ENCODE data around the gene ZGPAT. TPM values are rescaled to one million over a fixed set of nuclear protein-coding genes. Genes with fewer than 3 reads are reported as not detected.

The ZGPAT gene
- total RNA-seq, 1 experiment from 2014 or later, result 37.9 TPM

DNA sequence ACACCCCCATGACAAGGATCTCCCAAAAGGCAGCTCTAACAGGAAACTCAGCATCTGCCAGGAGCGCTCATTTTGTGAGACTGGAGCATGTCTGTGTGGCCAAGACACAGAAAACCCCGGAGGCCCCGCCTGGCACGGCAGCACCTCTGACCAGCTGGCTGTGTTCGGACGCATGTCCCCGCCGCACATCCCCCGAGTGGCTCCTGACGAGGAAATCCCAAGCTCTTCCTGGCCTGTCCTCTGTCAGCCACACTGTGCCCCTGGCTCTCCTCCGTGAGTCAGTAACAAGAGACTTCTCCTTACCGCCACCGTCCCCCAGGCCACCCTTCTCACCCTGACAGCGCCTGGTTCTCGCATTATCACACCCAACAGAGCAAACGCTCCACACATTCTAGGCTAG, 46.2 kb downstream of the ZGPAT start:
- H3K9me3 ChIP-seq (ENCODE audit: low read length), result no peaks in the 10 kb centered on the region
- ChIA-PET CTCF (no interaction called here), POLR2A (ENCODE audit: unreplicated experiment) (no interaction called here)
- ATAC-seq (no peak), DNase-seq (no peak)
- TF ChIP-seq, protein P1, sequence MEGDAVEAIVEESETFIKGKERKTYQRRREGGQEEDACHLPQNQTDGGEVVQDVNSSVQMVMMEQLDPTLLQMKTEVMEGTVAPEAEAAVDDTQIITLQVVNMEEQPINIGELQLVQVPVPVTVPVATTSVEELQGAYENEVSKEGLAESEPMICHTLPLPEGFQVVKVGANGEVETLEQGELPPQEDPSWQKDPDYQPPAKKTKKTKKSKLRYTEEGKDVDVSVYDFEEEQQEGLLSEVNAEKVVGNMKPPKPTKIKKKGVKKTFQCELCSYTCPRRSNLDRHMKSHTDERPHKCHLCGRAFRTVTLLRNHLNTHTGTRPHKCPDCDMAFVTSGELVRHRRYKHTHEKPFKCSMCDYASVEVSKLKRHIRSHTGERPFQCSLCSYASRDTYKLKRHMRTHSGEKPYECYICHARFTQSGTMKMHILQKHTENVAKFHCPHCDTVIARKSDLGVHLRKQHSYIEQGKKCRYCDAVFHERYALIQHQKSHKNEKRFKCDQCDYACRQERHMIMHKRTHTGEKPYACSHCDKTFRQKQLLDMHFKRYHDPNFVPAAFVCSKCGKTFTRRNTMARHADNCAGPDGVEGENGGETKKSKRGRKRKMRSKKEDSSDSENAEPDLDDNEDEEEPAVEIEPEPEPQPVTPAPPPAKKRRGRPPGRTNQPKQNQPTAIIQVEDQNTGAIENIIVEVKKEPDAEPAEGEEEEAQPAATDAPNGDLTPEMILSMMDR (conservative IDR thresholded peaks at IDR 0.05; ENCODE audit: low read depth, low read length), result no peak
- TF ChIP-seq EZH2 (IDR thresholded peaks at IDR 0.05; ENCODE audit: low read length, unreplicated experiment), result no peak
- intact Hi-C loops (cut with micrococcal nuclease), result no loop called here
- H3K79me2 ChIP-seq (ENCODE audit: low read length), result no peaks in the 10 kb centered on the region
- no peak overlapping the region for H3K9ac ChIP-seq (ENCODE audit: low read length)
- no peaks in the 10 kb centered on the region for H4K20me1 ChIP-seq (ENCODE audit: low read length)
- H3K36me3 ChIP-seq (ENCODE audit: low read depth, low read length), result no peaks in the 10 kb centered on the region
- H3K4me2 ChIP-seq (ENCODE audit: low read length), result no peak overlapping the region
- H3F3A ChIP-seq (ENCODE audit: low read length, unreplicated experiment), result no peaks in the 10 kb centered on the region
- H3K4me3 ChIP-seq (ENCODE audit: low read length), result no peak overlapping the region
- no peaks in the 10 kb centered on the region for H3K9me2 ChIP-seq (replicated peaks; ENCODE audit: low read length)
- BruUV-seq (replicated peaks), result no TSS peak
- H3K4me1 ChIP-seq (ENCODE audit: insufficient read depth, low read length), result no peaks in the 10 kb centered on the region
- H3K27ac ChIP-seq (ENCODE audit: low read length), result no peak overlapping the region
- H2AFZ ChIP-seq (ENCODE audit: low read length), result no peak overlapping the region
- H3K27me3 ChIP-seq (ENCODE audit: low read length), result no peaks in the 10 kb centered on the region

DNA sequence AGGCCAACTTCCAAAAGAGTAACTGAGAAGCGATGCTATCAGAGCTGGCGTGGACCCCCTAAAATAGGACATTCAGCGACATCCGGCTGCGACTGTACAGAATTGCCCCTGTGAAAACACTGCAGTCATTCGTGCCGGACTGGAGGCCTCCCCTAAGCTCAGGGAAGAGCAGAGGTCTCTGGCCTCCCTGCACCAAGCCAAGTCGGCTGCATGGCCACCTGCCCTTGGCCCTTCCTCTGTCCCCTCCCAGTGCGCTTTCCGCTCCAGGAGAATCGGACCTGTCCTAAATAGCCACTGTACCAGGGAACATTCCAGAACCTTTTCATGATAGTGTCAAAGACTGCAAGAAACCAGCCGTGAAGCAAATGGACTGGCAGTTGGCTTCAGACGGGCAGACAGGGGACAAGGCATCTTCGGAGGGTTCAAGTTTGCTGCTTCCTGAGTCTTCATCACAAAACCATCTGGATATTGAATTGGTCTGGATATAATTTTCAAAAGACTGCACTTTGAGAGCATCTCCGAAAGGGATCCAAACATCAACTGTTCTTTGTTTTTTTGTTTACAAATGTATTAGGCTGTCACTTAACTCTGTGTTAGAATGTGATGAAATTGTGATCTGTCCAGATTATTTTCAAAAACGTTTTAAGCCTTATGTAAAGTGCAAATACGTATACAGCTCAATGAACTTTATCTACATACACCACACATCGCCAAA, 48.3 kb downstream of the ZGPAT start:
- no peak for ATAC-seq
- Histone ChIP-seq H2AFZ (ENCODE audit: low read length) (no peak overlapping the region), H3K4me3 (ENCODE audit: low read length) (no peak overlapping the region), H3K36me3 (ENCODE audit: low read depth, low read length) (no peaks in the 10 kb centered on the region), H4K20me1 (ENCODE audit: low read length) (no peaks in the 10 kb centered on the region), H3K9ac (ENCODE audit: low read length) (no peak overlapping the region), H3K79me2 (ENCODE audit: low read length) (no peaks in the 10 kb centered on the region), H3F3A (ENCODE audit: low read length, unreplicated experiment) (no peaks in the 10 kb centered on the region), H3K27ac (ENCODE audit: low read length) (no peak overlapping the region), H3K27me3 (ENCODE audit: low read length) (no peaks in the 10 kb centered on the region), H3K9me2 (replicated peaks; ENCODE audit: low read length) (no peaks in the 10 kb centered on the region), H3K9me3 (ENCODE audit: low read length) (no peaks in the 10 kb centered on the region), H3K4me2 (ENCODE audit: low read length) (no peak overlapping the region), H3K4me1 (ENCODE audit: insufficient read depth, low read length) (no peaks in the 10 kb centered on the region)
- BruUV-seq (replicated peaks), result no TSS peak
- intact Hi-C loops (cut with micrococcal nuclease), result no loop called here
- POLR2A ChIA-PET (ENCODE audit: unreplicated experiment), result no interaction called here
- no peak for DNase-seq
- CTCF ChIA-PET, result no interaction called here
- TF ChIP-seq EZH2phosphoT487 (IDR thresholded peaks at IDR 0.05; ENCODE audit: borderline replicate concordance, low read length) (no peak), EZH2 (IDR thresholded peaks at IDR 0.05; ENCODE audit: low read length, unreplicated experiment) (no peak)
- TF ChIP-seq, protein P1 (conservative IDR thresholded peaks at IDR 0.05; ENCODE audit: low read depth, low read length), result no peak

DNA sequence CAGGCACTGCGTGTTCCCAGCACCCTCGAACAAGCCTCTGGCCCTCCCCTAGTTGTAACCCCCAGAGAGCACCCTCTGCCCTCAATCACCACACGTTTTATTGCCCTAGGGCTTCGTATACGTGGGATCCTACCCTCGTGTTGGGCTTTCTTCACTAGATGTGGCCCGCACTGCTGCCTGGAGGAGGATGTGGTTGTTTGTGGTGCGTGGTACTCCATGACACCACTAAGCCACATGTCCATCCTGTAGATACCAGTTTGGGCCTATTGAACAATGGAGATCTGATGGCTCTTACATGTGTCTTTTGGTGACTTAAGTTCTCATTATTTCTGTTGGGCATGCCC, 48.8 kb downstream of the ZGPAT start:
- ChIA-PET POLR2A (ENCODE audit: unreplicated experiment) (no interaction called here), CTCF (no interaction called here)
- Histone ChIP-seq H3K9me2 (replicated peaks; ENCODE audit: low read length) (no peaks in the 10 kb centered on the region), H3K4me1 (ENCODE audit: insufficient read depth, low read length) (no peaks in the 10 kb centered on the region), H3K27me3 (ENCODE audit: low read length) (no peaks in the 10 kb centered on the region), H3K4me3 (ENCODE audit: low read length) (no peak overlapping the region), H3K4me2 (ENCODE audit: low read length) (no peak overlapping the region), H3K36me3 (ENCODE audit: low read depth, low read length) (no peaks in the 10 kb centered on the region), H3K79me2 (ENCODE audit: low read length) (no peaks in the 10 kb centered on the region), H2AFZ (ENCODE audit: low read length) (no peak overlapping the region), H4K20me1 (ENCODE audit: low read length) (no peaks in the 10 kb centered on the region), H3K9me3 (ENCODE audit: low read length) (no peaks in the 10 kb centered on the region), H3K9ac (ENCODE audit: low read length) (no peak overlapping the region), H3K27ac (ENCODE audit: low read length) (no peak overlapping the region), H3F3A (ENCODE audit: low read length, unreplicated experiment) (no peaks in the 10 kb centered on the region)
- TF ChIP-seq EZH2 (IDR thresholded peaks at IDR 0.05; ENCODE audit: low read length, unreplicated experiment), result no peak
- TF ChIP-seq, protein P1 (conservative IDR thresholded peaks at IDR 0.05; ENCODE audit: low read depth, low read length), result no peak
- no peak for TF ChIP-seq EZH2phosphoT487 (IDR thresholded peaks at IDR 0.05; ENCODE audit: borderline replicate concordance, low read length)
- no TSS peak for BruUV-seq (replicated peaks)
- no peak for DNase-seq
- intact Hi-C loops (cut with micrococcal nuclease), result no loop called here
- no peak for ATAC-seq
